Retinal pigment epithelial cell (primary cell): Measurements from ENCODE around the gene TMEM45B.
"Not testable (repeated sequence)": the region's sequence is repeated elsewhere in the genome, so short reads cannot be mapped to it uniquely, and the experiment has no call there.

ENCODE experiments used
- DNase-seq: peaks from one replicate; pipeline ENCODE4 v3.0.0-alpha.2; 2010; ENCODE audit warnings: low read depth
- H3K4me3 ChIP-seq: 2 replicates; pipeline ENCODE4 v1.5.1; 2011; ENCODE audit warnings: mild to moderate bottlenecking, low read length, control low read depth, moderate library complexity
- CTCF ChIP-seq: conservative IDR thresholded peaks from 2 replicates; pipeline ENCODE4 v1.5.1; 2011; ENCODE audit warnings: low read depth, low read length, control low read depth, inconsistent platforms

The TMEM45B gene

GRCh38 chr11:129815596-129816461, at the start of gene TMEM45B:
TSS of gene TMEM45B (plus strand) at chr11:129815848. CDS start at chr11:129852483, 36,635 bp downstream.
- TF ChIP-seq CTCF, result no peak
- H3K4me3 ChIP-seq, result peak within 1 kb of the TSS; percentile 40
- no peak for DNase-seq

- no peak overlapping the region for H3K4me3 ChIP-seq
- no peak for DNase-seq
- TF ChIP-seq CTCF, result peak; percentile 76
These were observed 48.6 kb upstream of the TMEM45B start for GRCh38 chr11:129766898-129767604.

GRCh38 chr11:129767827-129768226, 47.8 kb upstream of the TMEM45B start:
- no peak for TF ChIP-seq CTCF
- no peak overlapping the region for H3K4me3 ChIP-seq

GRCh38 chr11:129768356-129768755, 47.3 kb upstream of the TMEM45B start:
- DNase-seq, result no peak
- TF ChIP-seq CTCF, result no peak
- H3K4me3 ChIP-seq, result no peak overlapping the region

More at GRCh38 chr11:129767827-129768226, 47.8 kb upstream of the TMEM45B start:
- DNase-seq, result no peak

GRCh38 chr11:129769059-129769458, 46.6 kb upstream of the TMEM45B start:
- H3K4me3 ChIP-seq, result no peak overlapping the region
- no peak for TF ChIP-seq CTCF

GRCh38 chr11:129770993-129771392, 44.7 kb upstream of the TMEM45B start:
- DNase-seq, result no peak
- no peak overlapping the region for H3K4me3 ChIP-seq
- no peak for TF ChIP-seq CTCF

More at GRCh38 chr11:129769059-129769458, 46.6 kb upstream of the TMEM45B start:
- DNase-seq, result no peak

- not testable (repeated sequence) for H3K4me3 ChIP-seq, DNase-seq
These were observed 44.2 kb upstream of the TMEM45B start for GRCh38 chr11:129771456-129771855.
